HG02678 (cell line): ENCODE measurements around the gene MPP4.
"Not testable (repeated sequence)": the region's sequence is repeated elsewhere in the genome, so short reads cannot be mapped to it uniquely, and the experiment has no call there.

Experiments
- ATAC-seq: cut with Tn5 transposase; IDR thresholded peaks from one replicate; pipeline ENCODE4 v1.9.1; 2021; ENCODE audit warnings: mild to moderate bottlenecking, moderate library complexity; ENCODE audit not compliant: unreplicated experiment

The MPP4 gene

GRCh38 chr2:201673546-201673945 lies 24.9 kb downstream of the MPP4 start:
- no peak for ATAC-seq

GRCh38 chr2:201671205-201671604 lies 27.2 kb downstream of the MPP4 start:
- ATAC-seq, result not testable (repeated sequence)

DNA sequence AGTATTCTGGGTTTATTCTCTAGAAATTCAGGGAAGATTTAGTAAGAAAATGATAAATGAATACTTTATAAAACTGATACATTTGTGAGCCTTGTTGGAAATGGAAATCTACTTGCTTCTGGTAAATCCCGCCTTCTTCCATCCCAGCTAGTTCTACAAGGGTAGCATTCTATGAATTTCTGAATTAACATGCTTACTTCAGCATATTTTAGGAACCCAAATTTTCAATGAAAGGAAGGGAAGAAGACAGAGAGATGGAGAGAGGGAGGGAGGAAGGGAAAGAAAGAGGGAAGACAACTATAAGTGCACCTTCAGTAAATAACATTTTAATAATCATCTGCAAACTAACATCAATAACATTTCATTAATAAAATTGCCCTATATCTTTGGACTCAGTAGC lies 28.6 kb downstream of the MPP4 start:
- ATAC-seq, result no peak

DNA sequence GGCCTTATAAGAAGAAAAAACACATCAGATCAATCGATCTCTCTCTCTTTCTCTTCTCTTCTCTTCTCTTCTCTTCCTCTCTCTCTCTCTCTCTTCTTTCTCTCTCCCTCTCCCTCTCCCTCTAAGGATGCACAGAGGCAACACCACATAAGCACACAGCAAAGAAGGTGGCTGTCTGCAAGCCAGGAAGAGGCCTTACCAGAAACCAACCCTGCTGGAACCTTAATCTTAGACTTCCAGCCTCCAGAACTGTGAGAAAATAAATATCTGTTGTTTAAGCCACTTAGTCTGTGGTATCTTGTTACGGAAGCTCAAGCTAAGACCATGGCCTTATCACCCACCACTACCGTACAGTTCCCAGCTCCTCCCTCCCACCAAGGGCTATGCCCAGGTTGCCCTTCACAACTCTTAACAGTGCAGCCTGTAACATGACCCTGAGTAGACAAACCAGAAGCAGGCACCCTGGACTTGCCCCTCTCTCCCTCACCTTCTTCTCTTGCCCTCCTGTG lies 30.0 kb downstream of the MPP4 start:
- ATAC-seq, result no peak

DNA sequence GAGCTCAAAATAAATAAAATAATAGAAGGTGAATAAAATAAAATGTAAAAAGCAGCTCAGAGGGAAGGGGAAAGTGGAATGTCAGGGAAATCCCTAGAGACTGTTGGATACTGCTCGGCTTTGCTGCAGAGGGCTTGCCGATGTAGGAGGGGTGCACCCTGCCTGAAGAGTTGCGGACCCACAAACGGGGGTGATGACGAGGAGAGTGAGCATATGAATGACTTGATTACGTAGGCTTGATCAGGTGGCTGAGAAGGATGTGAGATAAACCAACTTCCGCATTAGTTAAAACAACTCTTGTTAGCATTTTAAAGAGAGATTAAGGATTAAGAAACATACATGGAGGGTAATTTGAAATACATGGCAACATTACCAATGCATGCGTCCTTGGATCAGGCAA lies 34.1 kb downstream of the MPP4 start:
- no peak for ATAC-seq

- ATAC-seq, result no peak
Measured at GRCh38 chr2:201661366-201661765, 37.1 kb downstream of the MPP4 start.

DNA sequence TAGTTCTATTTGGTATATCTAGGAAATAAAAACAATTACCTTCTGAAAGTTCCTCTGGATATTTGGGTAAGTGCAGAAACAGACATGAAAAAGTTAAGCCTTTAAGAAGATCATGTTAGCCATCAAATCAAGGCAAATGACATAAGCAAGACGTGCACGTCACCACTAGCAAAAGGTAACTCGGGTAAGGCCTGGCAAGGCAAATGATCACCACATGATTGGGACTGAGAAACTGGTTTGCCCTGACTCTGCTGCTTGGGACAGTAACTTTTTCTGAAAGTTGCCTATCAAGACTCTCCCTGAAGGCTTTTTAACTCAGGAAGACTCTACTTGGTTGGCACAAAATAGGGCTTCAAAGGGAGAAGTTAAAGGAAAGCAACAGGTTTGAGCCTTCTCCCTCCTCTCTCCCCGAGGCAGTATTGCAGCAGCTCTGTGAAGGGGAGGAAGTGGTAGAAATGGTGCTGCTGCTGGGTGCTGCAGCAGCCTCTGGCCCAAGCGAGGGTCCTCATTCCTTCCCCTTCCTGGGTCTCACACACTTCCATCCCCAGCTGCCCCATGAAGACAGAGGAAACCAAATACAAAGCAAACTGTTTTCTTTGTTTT lies 38.0 kb downstream of the MPP4 start:
- ATAC-seq, result no peak

GRCh38 chr2:201656740-201657139 lies 41.7 kb downstream of the MPP4 start:
- ATAC-seq, result no peak

DNA sequence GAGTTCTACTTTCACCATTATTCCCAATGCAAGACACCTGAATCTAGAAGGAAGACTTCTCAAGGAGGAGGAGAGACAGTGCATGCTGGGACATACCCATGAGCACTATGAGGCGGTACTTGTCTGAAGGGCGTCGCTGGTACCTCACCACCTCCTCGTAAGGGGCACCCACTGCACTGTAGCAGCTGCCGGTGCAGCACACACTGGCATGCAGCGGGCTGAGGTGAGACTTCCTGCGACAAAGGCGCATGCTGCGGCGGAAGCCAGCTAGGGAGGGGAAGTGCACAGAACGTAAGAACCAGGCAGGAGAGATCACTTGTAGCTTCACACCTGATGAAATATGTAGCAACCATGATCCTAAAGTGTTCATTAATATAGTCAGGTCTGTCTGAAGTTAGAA lies 42.3 kb downstream of the MPP4 start:
- no peak for ATAC-seq

DNA sequence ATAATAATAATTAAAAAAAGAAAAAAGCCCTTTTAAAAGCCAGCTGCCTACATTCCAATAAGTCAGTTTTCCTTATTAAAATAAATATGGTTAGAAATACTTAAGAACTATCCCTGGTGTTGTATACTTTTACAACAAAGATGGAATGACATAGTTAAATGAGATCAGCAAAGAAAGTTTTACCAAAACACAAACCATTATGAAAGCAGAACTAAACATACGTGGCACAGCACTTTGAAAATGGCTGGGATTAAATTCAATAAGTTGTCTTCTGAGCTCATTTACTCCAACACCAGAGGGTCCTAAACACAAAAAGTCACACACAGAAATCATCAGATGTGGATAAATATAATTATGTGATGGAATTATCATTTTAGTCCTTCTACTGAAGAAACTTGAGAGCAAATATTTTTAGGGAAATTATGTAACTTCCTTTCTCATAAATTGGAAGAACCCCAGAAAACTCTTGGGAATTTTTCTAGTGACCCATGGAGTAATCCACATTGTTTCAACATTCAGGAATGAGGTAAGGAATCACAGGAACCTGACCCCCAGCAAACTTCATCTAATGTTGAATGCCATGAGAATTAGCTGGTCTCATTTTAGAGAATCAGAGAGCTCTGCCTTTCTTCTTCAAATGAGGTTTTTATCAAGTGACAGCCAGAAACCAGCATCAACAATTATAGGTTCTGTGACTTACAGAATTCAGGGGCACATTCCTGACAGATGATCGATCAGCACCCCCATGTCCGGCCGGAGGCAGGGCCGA lies 43.6 kb downstream of the MPP4 start:
- no peak for ATAC-seq

- ATAC-seq, result no peak
Measured at GRCh38 chr2:201653221-201653620, 45.2 kb downstream of the MPP4 start.

DNA sequence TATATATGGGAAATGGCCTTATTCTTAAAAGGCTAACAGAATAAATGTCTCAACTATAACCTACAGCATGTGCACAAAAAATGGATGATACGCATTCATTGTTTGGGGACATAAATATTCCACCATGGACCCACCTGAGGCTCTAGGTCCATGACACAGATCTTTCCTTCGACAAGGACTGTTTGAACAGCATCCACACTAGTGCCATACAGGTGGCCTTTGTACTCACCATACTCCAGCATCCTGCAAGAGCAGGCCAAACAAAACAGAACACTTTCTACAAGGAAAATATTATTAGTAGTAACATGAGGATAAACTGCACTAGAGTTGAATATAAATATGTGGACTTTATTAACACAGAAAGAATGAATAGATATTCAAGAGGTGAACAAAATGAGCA lies 49.0 kb downstream of the MPP4 start:
- ATAC-seq, result no peak

DNA sequence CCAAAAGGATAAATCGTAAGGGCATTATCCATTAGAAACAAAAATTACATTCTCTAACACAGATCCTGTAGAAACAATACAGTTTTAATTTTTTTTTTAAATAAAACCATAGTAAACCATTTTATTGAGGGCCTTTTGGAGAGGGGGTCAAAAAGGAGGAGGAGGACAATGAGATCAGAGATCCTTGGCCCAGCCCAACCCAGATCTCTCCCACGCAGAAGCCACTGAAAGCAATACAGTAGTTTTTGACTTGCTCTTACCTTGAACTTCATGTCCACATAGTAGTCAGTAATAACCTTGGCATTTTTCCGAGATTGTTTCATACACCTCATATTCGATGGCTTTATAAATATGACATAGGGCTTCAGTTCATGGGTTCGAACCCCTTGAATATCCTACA lies 51.0 kb downstream of the MPP4 start:
- no peak for ATAC-seq

DNA sequence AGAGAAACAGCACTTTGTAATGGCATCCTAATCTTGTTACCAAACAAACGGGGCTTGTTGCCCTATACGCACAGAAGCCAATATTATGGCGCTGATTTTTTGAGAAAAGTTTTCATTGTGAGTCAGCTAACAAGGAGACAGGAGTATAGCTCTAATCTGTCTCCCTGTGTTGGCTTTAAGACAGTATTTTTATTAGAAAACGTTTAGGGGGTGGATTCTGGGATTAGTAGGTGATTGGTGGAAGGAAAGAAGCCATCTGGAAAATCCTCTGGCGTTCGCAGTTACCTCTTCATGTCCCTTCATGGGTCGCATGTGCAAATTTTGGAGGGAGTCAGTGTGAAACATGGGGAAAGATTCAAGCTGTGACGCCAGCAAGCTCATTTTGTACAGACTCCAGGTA lies 54.4 kb downstream of the MPP4 start:
- ATAC-seq, result no peak

- ATAC-seq, result peak; percentile 41
Measured at GRCh38 chr2:201643216-201643890, 55.1 kb downstream of the MPP4 start, which contains the start of gene TMEM237. TMEM237 (minus strand) TSS chr2:201643503; CDS start chr2:201643400, 103 bp downstream.

GRCh38 chr2:201642579-201643215 lies 55.7 kb downstream of the MPP4 start:
- peak; percentile 81 for ATAC-seq

- ATAC-seq, result peak; percentile 43
Measured at GRCh38 chr2:201642086-201642578, 56.3 kb downstream of the MPP4 start.

DNA sequence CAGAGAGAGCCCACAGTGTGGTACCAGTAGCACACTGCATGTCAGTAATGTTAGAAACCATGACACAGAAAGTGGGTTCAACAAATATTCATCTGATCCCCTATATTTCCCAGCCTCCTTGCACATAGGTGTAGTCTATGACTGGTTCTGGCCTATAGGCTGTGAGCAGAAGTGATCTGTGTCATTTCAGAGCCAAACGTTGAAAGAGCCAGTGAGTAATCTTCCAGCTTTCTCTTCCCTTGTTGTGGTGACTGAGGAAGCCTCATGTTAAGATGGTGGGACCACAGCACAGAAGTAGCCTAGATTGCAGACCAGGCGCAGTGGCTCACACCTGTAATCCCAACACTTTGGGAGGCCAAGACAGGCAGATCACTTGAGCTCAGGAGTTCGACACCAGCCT lies 59.2 kb downstream of the MPP4 start:
- ATAC-seq, result no peak

DNA sequence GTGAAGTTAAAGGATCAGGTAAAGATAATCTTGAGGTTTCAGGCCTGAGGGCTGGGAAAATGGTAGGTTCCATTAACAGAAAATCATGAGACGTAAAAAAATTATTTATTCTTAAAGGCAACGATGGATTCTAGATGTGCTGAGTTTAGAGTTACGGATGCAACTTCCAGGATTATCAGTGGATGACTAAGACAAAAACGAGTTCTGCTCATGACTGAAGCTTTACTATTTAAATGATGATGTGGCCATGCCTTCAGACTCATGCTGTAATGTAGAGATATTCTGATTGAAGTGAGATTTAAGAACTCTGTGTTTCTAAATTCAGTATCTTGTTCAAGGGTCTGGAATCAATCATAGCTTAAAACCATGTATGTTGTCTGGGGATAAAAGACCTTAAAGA lies 60.1 kb downstream of the MPP4 start:
- ATAC-seq, result no peak

DNA sequence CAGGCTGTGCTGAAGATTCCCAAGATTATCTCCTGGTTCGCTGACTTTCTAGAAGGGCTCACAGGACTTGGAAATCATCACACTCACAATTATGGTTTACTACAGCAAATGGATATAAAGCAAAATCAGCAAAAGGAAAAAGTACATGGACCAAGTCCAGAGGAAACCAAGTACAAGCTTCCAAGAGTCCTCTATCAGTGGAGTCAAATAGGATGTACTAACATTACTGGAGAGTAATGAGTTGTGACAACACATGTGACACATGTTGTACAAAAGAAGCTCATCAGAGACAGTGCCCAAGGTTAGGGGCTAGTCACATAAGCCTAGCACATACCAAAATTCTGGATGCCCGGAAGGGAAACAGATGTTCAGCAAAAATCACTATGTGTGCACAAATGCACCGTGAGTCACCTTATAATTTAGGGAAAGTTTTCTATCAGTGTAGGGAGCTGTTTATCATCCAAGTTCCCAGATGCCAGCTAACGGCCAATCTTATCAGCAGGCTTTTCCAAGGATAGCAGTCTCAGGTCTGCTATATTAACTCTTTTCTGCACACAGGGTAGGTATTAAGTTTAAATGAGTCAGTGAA lies 64.7 kb downstream of the MPP4 start:
- no peak for ATAC-seq

- no peak for ATAC-seq
Measured at GRCh38 chr2:201631041-201631440, 67.4 kb downstream of the MPP4 start.
